ENCODE measurements around the gene PSMB5. TPM values are rescaled to one million over a fixed set of nuclear protein-coding genes. Genes with fewer than 3 reads are reported as not detected.

Gene PSMB5
- total and polyA plus RNA-seq, 9 of the 15 experiments (the other 6 are each of a cell fraction or from before 2014, with no cell fraction given), result 198 to 1,870 (median 269) TPM

GRCh38 chr14:23056956-23057756, 22.5 kb upstream of the PSMB5 start, which contains the start of gene CDH24:
Gene CDH24 (minus strand): TSS chr14:23057520. CDS start chr14:23055733, 1,787 bp downstream.
- Histone ChIP-seq H3K27ac (ENCODE audit: extremely low read depth, low read depth, low read length) (peak within 1 kb of the TSS; percentile 64), H3K9me3 (replicated peaks; ENCODE audit: control insufficient read depth, insufficient read depth, low read depth, low read length) (no peaks in the 10 kb centered on the region)
- intact Hi-C loops (cut with micrococcal nuclease), result loop anchor here (1.0 kb wide), 2 partner anchors 52 to 63 kb away; no protein-coding TSS in a partner anchor
- TF ChIP-seq RFX5 (IDR thresholded peaks at IDR 0.05; ENCODE audit: low read depth, low read length) (no peak), RREB1 (CRISPR knock-in tag; IDR thresholded peaks at IDR 0.05) (no peak), ZNF263 (CRISPR knock-in tag; IDR thresholded peaks at IDR 0.05; ENCODE audit: borderline replicate concordance) (no peak), ATF1 (CRISPR knock-in tag; IDR thresholded peaks at IDR 0.05) (no peak), ATF1 (tag; IDR thresholded peaks at IDR 0.05) (no peak), ZNF586 (CRISPR knock-in tag; conservative IDR thresholded peaks at IDR 0.05) (no peak), ZNF23 (CRISPR knock-in tag; IDR thresholded peaks at IDR 0.05) (no peak), MAFF (IDR thresholded peaks at IDR 0.05; ENCODE audit: low read length) (no peak), ELF4 (CRISPR knock-in tag; IDR thresholded peaks at IDR 0.05) (peak; percentile 79; the same call in 1 of the 2 replicates), JUND (IDR thresholded peaks at IDR 0.05; ENCODE audit: borderline replicate concordance, low read depth, low read length) (no peak), JUND (tag; IDR thresholded peaks at IDR 0.05; ENCODE audit: borderline replicate concordance, low read depth, low read length) (no peak), SMARCA4 (IDR thresholded peaks at IDR 0.05) (no peak; the same call in 1 of the 2 replicates), ZNF174 (CRISPR knock-in tag; IDR thresholded peaks at IDR 0.05) (no peak), SUPT5H (IDR thresholded peaks at IDR 0.05) (no peak), FOXK2 (conservative IDR thresholded peaks at IDR 0.05 in 1 of 2, IDR thresholded peaks at IDR 0.05 in 1 of 2; ENCODE audit: low read depth in 2 of 2) (peak in 1 of 2 experiments; percentile 22; a peak in 1 of 4 replicates), PPARD (CRISPR knock-in tag; IDR thresholded peaks at IDR 0.05) (no peak), TCF7 (IDR thresholded peaks at IDR 0.05; ENCODE audit: borderline replicate concordance) (no peak), HNRNPL (IDR thresholded peaks at IDR 0.05; ENCODE audit: low read depth, low read length) (0 out of 2 replicates have a peak, but pooled peaks have one; percentile 18), GTF2A2 (tag; IDR thresholded peaks at IDR 0.05) (no peak)

More at GRCh38 chr14:23056956-23057756, 22.5 kb upstream of the PSMB5 start, which contains the start of gene CDH24:
- FAIRE-seq, result peak; percentile 6
- no peaks in the 10 kb centered on the region; the same call in 2 of the 3 replicates for H3K79me2 ChIP-seq (ENCODE audit: control insufficient read depth, insufficient read depth, low read length)
- H2AFZ ChIP-seq (ENCODE audit: low read depth, low read length), result peak within 1 kb of the TSS; percentile 82
- peak within 1 kb of the TSS; percentile 69 for H3K4me3 ChIP-seq
- WGBS (ENCODE audit: insufficient coverage, low coverage, missing lambda C conversion rate), result 0% methylated on average over 16 of the region's 73 CpGs
- H3K4me1 ChIP-seq (replicated peaks in 1 of 2; ENCODE audit: control insufficient read depth in 2 of 2, insufficient read depth in 2 of 2, low read length in 2 of 2), result peaks cover 11 to 48% of the 10 kb centered on the region in 2 experiments
- no TSS peak for BruUV-seq (replicated peaks)
- in situ Hi-C loops (cut with MboI), result no loop called here
- no peaks in the 10 kb centered on the region for H3K27me3 ChIP-seq (ENCODE audit: control insufficient read depth in 2 of 2, insufficient read depth in 2 of 2, low read length in 2 of 2)
- ChIA-PET POLR2A (interaction anchor here (0.6 to 2.9 kb wide), 21 partner anchors 11 to 261 kb away, joined by 3 to 23 read pairs (median 4); partner anchors contain the start of genes ACIN1, AJUBA, C14orf119 and PRMT5), CTCF (ENCODE audit: low intra/inter-chr PET ratio) (interaction anchor here (1.0 to 9.2 kb wide), 6 partner anchors 12 to 83 kb away, joined by 4 to 141 read pairs (median 18); partner anchors contain the start of gene AJUBA)
- H3K4me2 ChIP-seq (ENCODE audit: insufficient read depth, low read length), result peak within 1 kb of the TSS; percentile 74
- peak within 1 kb of the TSS; percentile 63 to 91 for H3K9ac ChIP-seq (ENCODE audit: insufficient read depth in 1 of 2, low read depth in 2 of 2, low read length in 2 of 2)
- 0 out of 2 replicates have a peak, but pooled peaks cover 2% of the 10 kb centered on the region for H4K20me1 ChIP-seq (replicated peaks; ENCODE audit: control insufficient read depth, insufficient read depth, low read length)
- no peaks in the 10 kb centered on the region for H3K9me1 ChIP-seq (ENCODE audit: control insufficient read depth, insufficient read depth, low read length)
- peaks cover 33% of the 10 kb centered on the region for H3K36me3 ChIP-seq (ENCODE audit: control insufficient read depth, insufficient read depth, low read length)
- ATAC-seq, result peak; percentile 83
- peak; percentile 88 to 90 (median 89) for DNase-seq (ENCODE audit: extremely low read depth in 1 of 4, low spot score in 3 of 4)
